Central memory CD8-positive, alpha-beta T cell (primary cell): ENCODE data around the gene CHD1L.
"Not testable (repeated sequence)": the region's sequence is repeated elsewhere in the genome, so short reads cannot be mapped to it uniquely, and the experiment has no call there.

Experiments used
- ATAC-seq: fragments of 150-1000 bp; cut with Tn5 transposase; replicated peaks from 2 replicates; pipeline ENCODE4 v1.10.0; 2022; ENCODE audit warnings: mild to moderate bottlenecking, moderate FRiP score, moderate number of reproducible peaks; ENCODE audit not compliant: poor library complexity, severe bottlenecking; ENCODE audit errors: extremely low read depth
- DNase-seq, 2 donors: peaks; one replicate each; pipeline ENCODE4 v3.0.0; 2021; ENCODE audit warnings: low spot score in 2 of 2
- H3K27ac Mint-ChIP-seq: one replicate; pipeline ENCODE4 v1.8.0; 2022; ENCODE audit warnings: low read depth, mild to moderate bottlenecking, moderate library complexity, mixed read lengths
- H3K27me3 Mint-ChIP-seq: one replicate; pipeline ENCODE4 v1.8.0; 2022; ENCODE audit warnings: mixed read lengths
- H3K36me3 Mint-ChIP-seq: one replicate; pipeline ENCODE4 v1.8.0; 2022; ENCODE audit warnings: mild to moderate bottlenecking, moderate library complexity, mixed read lengths; ENCODE audit not compliant: insufficient read depth
- H3K4me1 Mint-ChIP-seq: one replicate; pipeline ENCODE4 v1.8.0; 2022; ENCODE audit warnings: mixed read lengths
- H3K4me3 Mint-ChIP-seq: one replicate; pipeline ENCODE4 v1.8.0; 2022; ENCODE audit warnings: mild to moderate bottlenecking, moderate library complexity, mixed read lengths
- H3K9me3 Mint-ChIP-seq: one replicate; pipeline ENCODE4 v1.8.0; 2022; ENCODE audit warnings: mixed read lengths

Gene CHD1L

DNA sequence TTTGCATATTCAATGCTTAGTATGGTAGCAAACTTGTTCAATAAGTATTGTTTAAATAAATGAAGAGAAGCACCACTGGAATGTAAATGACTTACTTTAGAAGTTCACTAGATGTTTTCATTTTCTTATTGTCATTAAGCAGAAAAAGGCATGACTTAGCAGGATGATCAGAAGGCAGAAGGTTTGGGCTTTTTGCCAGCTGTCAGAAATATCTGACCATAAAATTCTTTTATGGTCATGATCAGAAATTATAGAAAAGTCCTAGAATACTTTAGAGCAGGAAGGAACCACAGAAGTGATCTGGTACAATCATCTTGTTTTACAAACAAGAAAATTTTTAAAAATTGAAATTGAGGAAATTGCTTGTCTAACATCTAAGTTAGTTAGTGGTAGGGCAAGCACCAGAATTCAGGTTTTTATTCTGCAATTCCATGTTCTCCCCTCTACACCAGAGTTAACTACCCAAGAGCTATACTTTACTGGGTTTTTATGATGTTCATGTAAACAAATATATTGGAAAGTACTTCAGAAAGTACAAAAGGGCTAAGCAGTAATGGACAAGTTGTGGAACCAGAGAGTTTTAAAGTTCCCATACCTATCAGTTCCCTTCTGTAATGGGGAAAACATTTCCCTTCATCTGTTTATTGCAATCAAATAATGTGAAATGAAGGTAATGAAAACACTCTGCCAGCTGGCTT is 27.5 kb upstream of the CHD1L start:
- H3K27ac Mint-ChIP-seq: no peak overlapping the region
- no peak overlapping the region for H3K4me3 Mint-ChIP-seq
- ATAC-seq: no peak
- no peak for DNase-seq
- no peaks in the 10 kb centered on the region for H3K9me3 Mint-ChIP-seq
- no peaks in the 10 kb centered on the region for H3K36me3 Mint-ChIP-seq
- H3K27me3 Mint-ChIP-seq: no peaks in the 10 kb centered on the region
- no peaks in the 10 kb centered on the region for H3K4me1 Mint-ChIP-seq

GRCh38 chr1:147215540-147215916 is 27.0 kb upstream of the CHD1L start:
- no peak for ATAC-seq
- Mint-ChIP-seq H3K4me1 (no peaks in the 10 kb centered on the region), H3K9me3 (no peaks in the 10 kb centered on the region), H3K36me3 (no peaks in the 10 kb centered on the region), H3K27ac (no peak overlapping the region), H3K27me3 (no peaks in the 10 kb centered on the region), H3K4me3 (no peak overlapping the region)
- DNase-seq: no peak

DNA sequence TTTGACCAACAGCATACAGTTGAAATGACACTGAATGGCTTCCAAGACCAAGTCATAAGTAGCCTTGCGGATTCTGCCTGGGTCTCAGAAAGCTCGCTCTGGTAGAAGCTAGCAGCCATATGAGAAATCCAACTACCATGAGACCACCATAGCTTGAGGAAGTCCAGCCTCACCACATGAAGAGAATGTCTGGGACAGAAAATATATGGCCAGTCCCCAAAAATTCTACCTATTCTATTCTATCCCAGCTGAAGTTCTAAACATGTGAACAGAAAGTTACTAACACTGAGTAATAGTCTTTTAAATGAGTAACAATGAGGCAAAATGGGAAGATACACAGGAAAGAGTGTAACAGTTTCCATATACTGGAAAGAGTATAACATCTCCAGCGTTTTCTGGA is 26.4 kb upstream of the CHD1L start:
- Mint-ChIP-seq H3K36me3 (no peaks in the 10 kb centered on the region), H3K27me3 (no peaks in the 10 kb centered on the region), H3K9me3 (no peaks in the 10 kb centered on the region), H3K4me1 (no peaks in the 10 kb centered on the region), H3K27ac (no peak overlapping the region), H3K4me3 (no peak overlapping the region)
- DNase-seq (no peak), ATAC-seq (no peak)

- Mint-ChIP-seq H3K9me3 (no peaks in the 10 kb centered on the region), H3K36me3 (no peaks in the 10 kb centered on the region), H3K27ac (no peak overlapping the region), H3K4me1 (no peaks in the 10 kb centered on the region), H3K4me3 (no peak overlapping the region), H3K27me3 (no peaks in the 10 kb centered on the region)
- ATAC-seq (no peak), DNase-seq (no peak)
Measured at GRCh38 chr1:147217141-147217540, 25.3 kb upstream of the CHD1L start.

GRCh38 chr1:147218606-147219005 is 23.9 kb upstream of the CHD1L start:
- H3K36me3 Mint-ChIP-seq: peaks cover 2% of the 10 kb centered on the region
- no peak overlapping the region for H3K27ac Mint-ChIP-seq
- H3K9me3 Mint-ChIP-seq: no peaks in the 10 kb centered on the region
- H3K4me1 Mint-ChIP-seq: peaks cover 3% of the 10 kb centered on the region
- no peak for DNase-seq
- ATAC-seq: no peak
- H3K27me3 Mint-ChIP-seq: no peaks in the 10 kb centered on the region
- H3K4me3 Mint-ChIP-seq: no peak overlapping the region

DNA sequence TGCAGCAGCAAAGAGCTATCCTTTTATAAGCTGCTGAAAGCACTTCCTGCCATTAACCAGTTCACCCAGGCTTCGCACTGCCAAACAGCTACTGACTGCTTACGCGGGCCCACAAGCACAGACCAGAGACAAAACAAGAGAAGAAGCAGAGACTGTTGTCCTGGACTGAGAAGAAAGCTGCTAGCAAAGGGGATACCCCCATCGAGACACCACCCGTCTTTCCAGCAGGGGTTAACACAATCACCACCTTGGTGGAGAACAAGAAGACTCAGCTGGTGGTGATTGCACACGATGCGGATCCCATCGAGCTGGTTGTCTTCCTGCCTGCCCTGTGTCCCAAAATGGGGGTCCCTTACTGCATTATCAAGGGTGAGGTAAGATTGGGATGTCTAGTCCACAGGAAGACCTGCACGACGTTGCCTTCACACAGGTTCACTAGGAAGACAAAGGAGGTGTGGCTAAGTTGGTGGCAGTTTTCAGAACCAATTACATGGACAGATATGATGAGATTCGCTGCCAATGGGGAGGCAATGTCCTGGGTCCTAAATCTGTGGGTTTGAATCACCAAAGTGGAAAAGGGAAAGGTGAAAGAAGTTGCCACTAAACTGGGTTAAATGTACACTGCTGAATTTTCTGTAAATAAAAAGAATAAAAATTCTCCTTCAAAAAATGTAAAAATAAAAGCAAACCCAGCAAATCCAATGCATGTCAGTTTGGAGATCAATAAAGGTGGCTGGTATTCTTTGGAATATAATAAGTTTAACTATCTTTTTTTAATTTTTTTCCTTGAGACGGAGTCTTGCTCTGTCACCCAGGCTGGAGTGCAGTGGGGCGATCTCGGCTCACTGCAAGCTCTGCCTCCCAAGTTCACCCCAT is 18.5 kb upstream of the CHD1L start:
- DNase-seq: no peak
- no peak overlapping the region for H3K27ac Mint-ChIP-seq
- H3K27me3 Mint-ChIP-seq: no peaks in the 10 kb centered on the region
- H3K4me3 Mint-ChIP-seq: peak overlapping the region; percentile 12
- no peak for ATAC-seq
- peaks cover 4% of the 10 kb centered on the region for H3K36me3 Mint-ChIP-seq
- peaks cover 26% of the 10 kb centered on the region for H3K4me1 Mint-ChIP-seq
- H3K9me3 Mint-ChIP-seq: no peaks in the 10 kb centered on the region

DNA sequence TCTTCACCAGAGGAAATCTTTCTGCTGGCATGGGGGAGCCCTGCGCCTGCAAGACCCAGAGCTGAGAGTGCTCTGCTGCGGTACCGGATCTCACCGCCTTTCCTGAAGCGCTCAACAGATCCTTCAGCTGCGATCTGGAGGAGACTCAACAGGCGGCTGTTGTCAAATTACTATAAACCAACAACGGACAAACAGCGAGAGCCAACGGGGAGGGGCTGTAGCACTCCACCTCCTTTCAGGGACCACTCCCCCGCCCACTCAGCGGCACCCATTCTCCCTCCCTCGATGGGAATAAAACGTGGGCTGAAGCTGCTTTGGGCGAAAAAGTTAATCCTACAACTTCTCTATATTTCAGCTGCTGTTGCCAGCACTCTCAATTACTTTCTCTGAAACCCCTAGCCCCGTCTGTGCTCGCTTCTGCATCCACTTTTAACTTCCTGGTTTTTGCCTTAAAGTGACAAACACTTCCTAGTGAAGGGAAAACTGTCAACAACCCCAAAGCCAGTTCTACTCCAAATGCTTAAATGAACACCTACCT is 17.2 kb upstream of the CHD1L start, which contains the start of gene FMO5:
Gene FMO5 (minus strand): TSS at position 147 of the 538 bp plus-strand sequence. CDS start 310 bp downstream, outside the sequence.
- DNase-seq: peak; percentile 21 to 24
- Mint-ChIP-seq H3K4me1 (peaks cover 26% of the 10 kb centered on the region), H3K4me3 (peak within 1 kb of the TSS; percentile 97)

GRCh38 chr1:147231032-147231431 is 11.5 kb upstream of the CHD1L start:
- not testable (repeated sequence) for H3K4me3 Mint-ChIP-seq, H3K27ac Mint-ChIP-seq, H3K9me3 Mint-ChIP-seq, H3K4me1 Mint-ChIP-seq, DNase-seq, H3K36me3 Mint-ChIP-seq, H3K27me3 Mint-ChIP-seq, ATAC-seq

More for the DNA sequence above, 17.2 kb upstream of the CHD1L start, which contains the start of gene FMO5:
- no peaks in the 10 kb centered on the region for H3K9me3 Mint-ChIP-seq
- no peaks in the 10 kb centered on the region for H3K27me3 Mint-ChIP-seq
- H3K36me3 Mint-ChIP-seq: peaks cover 4% of the 10 kb centered on the region
- peak; percentile 97 for ATAC-seq
- H3K27ac Mint-ChIP-seq: peak within 1 kb of the TSS; percentile 94

- not testable (repeated sequence) for H3K27me3 Mint-ChIP-seq, H3K27ac Mint-ChIP-seq, H3K4me3 Mint-ChIP-seq, H3K36me3 Mint-ChIP-seq, H3K4me1 Mint-ChIP-seq, H3K9me3 Mint-ChIP-seq, DNase-seq, ATAC-seq
Measured at GRCh38 chr1:147233903-147234302, 8.6 kb upstream of the CHD1L start.

DNA sequence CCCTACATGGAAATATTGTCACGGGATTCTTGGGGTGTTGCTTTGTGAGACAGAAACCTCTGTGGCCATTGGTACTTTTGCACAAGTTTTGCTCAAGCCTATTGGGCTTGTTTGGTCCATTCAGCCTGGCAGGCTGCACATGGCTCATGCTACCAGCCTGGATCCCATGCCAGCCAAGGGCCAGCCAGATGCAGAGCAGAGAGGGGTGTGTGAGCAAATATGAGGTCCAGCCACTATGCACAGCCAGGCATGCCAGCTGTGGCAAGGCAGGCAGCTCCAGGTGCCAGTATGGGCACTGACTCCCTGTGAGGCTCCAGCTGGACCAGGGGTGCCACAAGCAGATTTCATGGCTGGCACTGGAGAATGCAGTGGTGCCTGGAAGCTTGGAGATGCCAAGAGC is 6.7 kb upstream of the CHD1L start:
- Mint-ChIP-seq H3K4me3 (no peak overlapping the region), H3K4me1 (no peaks in the 10 kb centered on the region), H3K36me3 (no peaks in the 10 kb centered on the region), H3K27me3 (no peaks in the 10 kb centered on the region), H3K27ac (no peak overlapping the region), H3K9me3 (no peaks in the 10 kb centered on the region)
- ATAC-seq: no peak
- DNase-seq: no peak

DNA sequence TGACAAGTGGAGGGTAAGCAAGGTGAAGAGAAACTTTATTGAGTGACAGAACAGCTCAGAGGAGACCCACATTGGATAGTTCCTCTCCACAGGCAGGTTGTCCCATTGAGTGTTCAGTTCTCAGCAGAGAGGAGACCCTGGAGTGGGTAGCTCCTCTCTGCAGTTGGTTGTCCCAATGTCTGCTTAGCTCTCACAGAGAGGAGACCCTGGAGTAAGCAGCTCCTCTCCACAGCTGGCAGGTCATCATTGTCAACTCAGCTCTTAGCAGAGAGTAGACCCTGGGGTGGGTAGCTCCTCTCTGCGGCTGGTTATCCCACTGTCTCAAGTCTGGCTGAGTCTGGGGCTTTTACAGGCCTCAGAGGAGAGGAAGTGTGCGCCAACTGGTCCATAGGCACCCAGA is 6.0 kb upstream of the CHD1L start:
- Mint-ChIP-seq H3K4me1 (no peaks in the 10 kb centered on the region), H3K4me3 (no peak overlapping the region), H3K27me3 (no peaks in the 10 kb centered on the region), H3K27ac (no peak overlapping the region), H3K9me3 (no peaks in the 10 kb centered on the region), H3K36me3 (no peaks in the 10 kb centered on the region)
- no peak for ATAC-seq
- DNase-seq: no peak

- no peak overlapping the region for H3K4me3 Mint-ChIP-seq
- no peaks in the 10 kb centered on the region for H3K27me3 Mint-ChIP-seq
- no peak overlapping the region for H3K27ac Mint-ChIP-seq
- DNase-seq (no peak), ATAC-seq (no peak)
- no peaks in the 10 kb centered on the region for H3K36me3 Mint-ChIP-seq
- H3K9me3 Mint-ChIP-seq: no peaks in the 10 kb centered on the region
- no peaks in the 10 kb centered on the region for H3K4me1 Mint-ChIP-seq
Measured at GRCh38 chr1:147236959-147237791, 5.3 kb upstream of the CHD1L start.
